HG03280 (cell line): ENCODE measurements around the gene ALOX15.
"Not testable (repeated sequence)": the region's sequence is repeated elsewhere in the genome, so short reads cannot be mapped to it uniquely, and the experiment has no call there.

Source experiments
- ATAC-seq: cut with Tn5 transposase; IDR thresholded peaks from one replicate; pipeline ENCODE4 v1.9.1; 2021; ENCODE audit warnings: mild to moderate bottlenecking, moderate library complexity; ENCODE audit not compliant: unreplicated experiment

ALOX15 gene

DNA sequence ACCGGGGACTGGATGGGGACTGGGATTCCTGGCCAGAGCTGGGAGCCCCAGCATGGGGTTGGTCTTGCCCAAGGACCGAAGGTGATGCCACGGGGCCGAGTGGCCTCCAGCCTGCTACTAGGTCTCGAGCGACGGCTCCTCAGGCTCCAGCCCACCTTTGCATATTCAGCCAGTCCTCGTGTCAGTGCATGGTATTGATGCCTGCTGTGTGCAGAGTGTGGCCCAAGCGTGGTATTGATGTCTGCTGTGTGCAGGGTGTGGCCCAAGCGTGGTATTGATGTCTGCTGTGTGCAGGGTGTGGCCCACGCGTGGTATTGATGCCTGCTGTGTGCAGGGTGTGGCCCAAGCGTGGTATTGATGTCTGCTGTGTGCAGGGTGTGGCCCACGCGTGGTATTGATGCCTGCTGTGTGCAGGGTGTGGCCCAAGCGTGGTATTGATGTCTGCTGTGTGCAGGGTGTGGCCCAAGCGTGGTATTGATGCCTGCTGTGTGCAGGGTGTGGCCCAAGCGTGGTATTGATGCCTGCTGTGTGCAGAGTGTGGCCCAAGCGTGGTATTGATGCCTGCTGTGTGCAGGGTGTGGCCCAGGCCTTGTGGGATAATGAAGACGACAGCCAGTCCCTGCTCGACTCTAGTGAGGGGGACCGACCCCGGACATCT is 45.7 kb downstream of the ALOX15 start:
- not testable (repeated sequence) for ATAC-seq

DNA sequence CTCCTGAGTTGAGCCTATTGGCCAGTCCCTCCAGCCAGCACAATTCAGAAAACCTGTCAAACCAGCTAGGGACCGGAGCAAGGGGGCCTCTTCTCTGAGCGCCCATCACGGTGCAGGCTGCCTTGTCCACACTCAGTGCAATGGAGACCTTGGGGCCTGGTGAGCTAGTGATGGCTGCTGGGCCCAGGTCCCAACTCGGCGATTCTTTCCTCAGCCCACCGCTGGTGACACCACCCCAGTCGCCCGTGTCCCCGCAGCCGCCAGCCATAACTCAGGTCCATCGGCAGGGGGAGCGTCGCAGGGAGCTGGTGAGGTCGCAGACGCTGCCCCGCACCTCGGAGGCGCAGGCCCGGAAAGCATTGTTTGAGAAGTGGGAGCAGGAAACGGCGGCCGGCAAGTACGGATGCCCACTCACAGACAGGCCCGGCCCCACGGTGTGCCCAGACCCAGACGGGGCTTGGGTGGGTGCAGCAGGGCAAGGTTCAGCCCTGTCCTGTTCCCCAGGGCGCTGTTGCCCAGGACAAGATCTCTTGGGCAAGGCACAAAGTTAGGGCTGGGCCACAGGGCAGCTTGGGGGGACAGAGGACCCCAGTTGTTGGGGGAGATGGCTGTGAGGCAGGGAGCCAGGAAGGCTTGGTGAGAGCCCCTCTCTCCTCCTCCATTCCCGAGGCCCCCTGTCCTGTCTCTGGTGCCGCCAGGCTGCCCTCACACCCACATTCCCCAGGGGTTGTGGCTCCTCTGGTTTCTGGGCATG is 46.4 kb downstream of the ALOX15 start:
- no peak for ATAC-seq

DNA sequence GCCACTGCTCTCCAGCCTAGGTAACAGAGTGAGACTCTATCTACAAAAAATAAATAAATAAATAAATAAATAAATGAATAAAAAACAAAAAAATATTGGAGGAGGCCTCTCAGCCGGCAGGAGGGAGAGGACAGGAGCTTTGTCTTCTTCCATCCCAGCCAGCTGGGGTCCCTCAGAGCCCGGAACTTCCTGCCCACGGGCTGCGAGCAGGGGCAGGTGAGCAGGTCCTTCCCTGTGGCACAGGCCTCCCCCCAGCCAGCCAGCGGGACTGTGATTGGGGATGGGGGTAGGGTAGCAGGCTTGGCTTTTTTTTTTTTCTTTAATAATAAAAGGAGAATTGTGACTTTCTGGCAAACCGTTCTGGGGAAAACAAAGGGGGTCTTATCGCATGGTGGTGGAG is 47.1 kb downstream of the ALOX15 start:
- no peak for ATAC-seq

DNA sequence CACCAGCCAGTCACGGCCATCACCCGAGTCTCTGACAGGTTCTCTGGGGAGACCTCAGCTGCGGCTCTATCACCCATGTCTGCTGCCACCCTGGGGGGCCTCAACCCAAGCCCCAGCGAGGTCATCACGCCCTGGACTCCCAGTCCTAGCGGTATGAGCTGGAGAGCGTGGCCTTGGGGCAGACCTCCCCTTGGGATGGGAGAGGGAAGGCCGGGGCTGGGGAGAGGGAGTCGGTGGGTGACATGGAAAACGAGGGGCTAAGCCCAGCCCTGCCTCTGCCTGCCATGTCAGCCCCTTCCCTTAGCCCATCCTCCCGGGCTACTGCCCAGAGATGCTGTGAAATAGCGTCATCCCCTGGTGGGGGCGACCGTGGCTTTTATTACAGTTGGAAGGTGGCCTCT is 48.5 kb downstream of the ALOX15 start:
- ATAC-seq: no peak

DNA sequence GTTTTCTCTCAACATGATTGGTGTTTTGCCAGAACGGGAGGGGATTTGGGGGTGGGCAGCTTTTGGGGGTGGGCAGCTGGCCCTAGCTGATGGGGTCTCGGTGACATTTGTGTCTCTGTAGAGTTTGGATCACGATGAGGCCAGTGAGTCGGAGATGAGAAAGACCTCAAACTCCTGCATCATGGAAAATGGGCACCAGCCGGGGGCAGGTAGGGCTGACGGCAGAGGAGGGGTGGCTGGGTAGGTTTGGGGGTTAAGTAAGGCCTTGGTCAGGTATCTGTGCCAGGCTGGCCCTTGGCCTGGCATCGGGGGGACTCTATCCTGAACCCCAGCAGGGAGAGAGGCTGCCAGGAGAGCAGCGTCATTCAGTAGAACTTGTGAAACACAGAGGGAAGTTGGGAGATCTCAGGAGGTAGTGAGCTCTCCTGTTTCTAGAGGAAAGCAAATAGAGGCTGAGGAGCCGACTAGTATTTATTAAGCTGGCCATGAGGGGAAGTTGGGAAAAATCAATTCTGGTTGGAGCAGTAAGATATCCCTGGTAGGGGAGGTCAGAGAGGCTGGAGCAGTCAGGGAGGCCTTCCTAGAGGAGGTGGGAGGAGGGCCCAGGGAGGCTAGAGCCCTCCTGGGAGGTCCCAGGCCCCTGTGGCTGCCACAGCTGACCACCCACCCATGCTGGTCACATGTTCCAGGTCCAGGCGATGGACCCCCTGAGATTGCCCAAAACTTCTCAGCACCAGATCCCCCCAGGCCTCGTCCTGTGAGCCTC is 49.1 kb downstream of the ALOX15 start:
- ATAC-seq: no peak

DNA sequence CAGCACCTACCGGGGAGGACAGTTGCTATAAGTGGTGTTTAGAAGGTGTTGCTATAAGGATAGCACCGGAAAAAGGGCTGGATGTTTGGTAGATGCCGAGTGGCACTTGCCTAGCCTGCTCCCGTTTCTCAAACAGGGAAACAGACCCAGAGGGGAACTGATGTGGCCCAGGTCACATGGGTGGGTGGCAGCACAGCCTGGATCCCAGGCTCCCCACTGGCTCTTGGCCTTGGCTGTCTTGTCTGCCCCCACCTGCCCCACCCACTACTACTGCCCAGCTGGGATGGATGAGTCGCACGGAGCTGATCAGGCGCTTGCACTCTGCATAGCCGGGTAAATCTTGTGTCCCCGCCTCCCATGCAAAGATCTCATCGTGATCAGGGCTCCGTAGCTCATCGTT is 49.9 kb downstream of the ALOX15 start:
- no peak for ATAC-seq

DNA sequence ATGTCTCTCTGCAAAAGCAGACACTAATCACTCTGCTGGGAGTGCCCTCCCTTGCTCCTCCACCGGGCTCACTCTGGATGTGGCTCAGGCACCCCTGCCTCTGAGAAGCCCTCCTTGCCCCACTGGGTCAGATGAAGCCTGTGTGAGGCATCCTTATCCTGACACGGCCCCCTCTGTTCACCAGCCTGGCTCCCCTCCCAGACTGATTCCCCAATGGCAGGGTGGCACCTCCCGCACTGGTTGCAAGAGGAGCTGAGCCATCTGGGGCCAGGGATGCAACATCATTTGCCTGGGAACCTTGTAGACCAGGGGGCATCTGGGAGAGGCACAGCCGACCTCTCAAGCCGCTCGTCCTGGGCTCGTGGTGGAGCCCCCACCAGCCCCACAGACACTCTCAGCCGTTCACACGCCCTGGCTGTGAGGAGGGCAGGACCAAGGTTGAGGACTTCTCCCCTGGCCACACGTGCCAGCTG is 50.5 kb downstream of the ALOX15 start:
- ATAC-seq: no peak

DNA sequence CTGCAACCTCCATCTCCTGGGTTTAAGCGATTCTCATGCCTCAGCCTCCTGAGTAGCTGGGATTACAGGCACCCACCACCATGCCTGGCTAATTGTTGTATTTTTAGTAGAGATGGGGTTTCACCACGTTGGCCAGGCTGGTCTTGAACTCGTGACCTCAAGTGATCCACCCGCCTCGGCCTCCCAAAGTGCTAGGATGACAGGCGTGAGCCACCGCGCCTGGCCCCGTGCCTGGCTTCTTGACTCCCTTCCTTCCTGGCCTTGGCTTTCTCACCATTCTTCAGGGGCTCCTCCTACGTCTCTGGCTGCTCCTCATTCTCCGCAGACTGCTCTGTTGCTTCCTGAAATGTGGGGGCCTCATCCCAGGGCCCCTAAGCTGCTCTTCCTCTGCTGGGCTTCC is 51.4 kb downstream of the ALOX15 start:
- ATAC-seq: not testable (repeated sequence)

DNA sequence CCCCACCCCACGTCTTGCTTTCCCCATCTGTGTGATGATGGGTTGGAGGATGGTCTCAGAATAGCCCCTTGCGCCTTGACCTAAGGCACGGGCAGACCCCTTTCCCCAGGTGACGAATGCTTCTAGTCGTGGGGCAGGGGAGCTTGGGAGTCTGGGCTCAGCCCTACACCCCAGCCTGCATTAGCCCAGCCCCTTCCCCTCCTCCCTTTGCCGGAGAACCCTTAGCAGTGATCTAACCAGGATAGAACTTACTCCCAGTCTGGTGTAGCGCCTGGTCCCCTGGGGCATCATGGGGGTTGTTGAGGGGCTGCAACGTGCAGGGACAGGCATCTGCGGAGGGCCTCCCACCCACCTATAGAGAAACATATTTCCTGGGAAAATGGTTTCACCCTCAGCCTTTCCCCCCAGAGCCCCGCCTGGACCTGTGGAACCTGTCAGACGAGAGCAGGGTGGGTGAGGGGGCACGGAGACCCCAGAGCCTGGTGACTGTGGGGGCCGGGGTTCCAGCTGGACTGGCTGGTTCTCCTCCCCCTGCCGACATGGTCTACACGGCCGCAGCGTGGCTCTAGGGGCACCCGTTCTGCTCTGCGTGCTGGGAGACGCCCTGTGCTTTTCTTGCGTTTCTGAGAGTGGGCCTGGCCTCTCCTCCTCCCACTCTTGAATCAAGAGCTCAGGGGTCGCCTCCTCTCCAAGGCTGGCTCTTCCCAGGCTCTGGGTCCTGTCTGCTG is 52.4 kb downstream of the ALOX15 start:
- ATAC-seq: no peak

DNA sequence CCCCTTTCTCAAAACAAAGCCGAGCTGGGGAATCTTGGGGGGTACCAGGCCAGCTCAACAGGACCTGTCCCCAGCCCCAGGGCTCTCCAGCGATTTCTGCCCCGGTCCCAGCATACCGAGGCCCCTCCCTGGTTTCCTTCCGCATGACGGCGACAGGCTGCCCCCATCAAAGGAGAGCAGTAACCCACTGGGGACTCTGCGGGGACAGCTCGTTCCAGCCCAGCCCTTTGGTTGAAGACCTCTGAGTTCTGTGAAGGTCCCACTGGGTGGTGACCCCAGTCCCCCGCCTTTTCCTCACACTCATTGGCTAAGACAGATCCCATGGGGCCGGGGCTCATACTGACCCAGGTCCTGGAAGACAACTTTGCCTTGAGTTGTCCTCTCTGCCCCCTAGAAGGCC is 53.1 kb downstream of the ALOX15 start:
- no peak for ATAC-seq

DNA sequence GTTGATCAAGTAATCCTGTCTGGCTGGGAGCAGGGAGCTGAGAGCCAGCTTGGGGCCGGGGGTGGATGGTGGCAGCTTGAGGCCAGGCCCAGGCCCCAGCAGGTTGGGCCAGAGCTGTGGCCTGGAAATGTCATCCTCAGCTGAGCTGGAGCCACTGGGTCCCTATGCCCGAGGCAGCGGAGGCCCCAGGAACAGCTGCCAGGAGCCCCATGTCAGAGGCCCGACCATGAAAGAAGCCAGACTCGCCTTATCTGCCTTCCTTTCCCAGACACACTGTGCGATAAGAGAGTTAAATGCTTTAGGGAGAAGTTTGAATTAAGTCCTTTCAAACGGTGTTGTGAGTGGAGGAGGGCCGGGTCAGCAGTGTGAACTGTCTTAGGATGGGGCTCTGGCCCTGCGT is 53.7 kb downstream of the ALOX15 start:
- ATAC-seq: no peak

DNA sequence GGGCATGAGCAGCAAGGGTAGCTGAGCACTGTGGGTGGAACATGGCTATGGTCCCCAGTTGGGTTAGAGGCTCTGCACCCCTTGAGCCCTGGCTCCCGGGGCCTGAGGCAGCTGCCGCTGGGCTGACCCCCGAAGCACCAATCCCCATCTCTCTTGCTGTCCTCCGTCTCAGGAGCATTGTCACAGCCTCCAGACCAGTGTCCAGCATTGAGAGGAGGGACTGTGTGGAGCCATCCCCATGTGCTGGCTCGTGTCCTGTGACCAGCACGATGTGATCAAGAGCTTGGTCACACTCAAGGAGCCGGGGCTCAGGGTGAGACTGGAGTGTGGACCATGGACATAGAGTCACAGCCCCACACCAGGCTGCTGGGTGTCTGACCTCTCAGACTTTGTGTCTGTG is 54.3 kb downstream of the ALOX15 start:
- no peak for ATAC-seq

DNA sequence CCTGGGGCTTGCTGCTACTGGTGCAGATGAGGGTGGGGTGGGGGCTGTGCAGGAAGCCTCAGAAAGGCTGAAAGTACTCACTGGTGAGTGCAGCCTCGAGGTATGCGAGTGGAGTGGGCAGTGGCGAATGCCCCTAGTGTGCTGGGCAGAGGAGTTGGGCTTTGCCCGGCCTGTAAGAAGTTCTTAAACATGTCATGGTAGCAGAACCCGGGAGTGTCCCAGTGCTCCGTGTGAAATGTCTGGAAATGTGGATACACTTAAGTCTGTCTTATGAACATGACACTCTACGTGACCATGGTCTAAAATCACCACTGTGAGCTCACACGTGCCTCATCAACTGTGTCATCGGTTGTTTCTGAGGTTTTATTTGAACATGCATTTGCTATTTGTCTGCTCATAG is 55.4 kb downstream of the ALOX15 start:
- ATAC-seq: no peak

DNA sequence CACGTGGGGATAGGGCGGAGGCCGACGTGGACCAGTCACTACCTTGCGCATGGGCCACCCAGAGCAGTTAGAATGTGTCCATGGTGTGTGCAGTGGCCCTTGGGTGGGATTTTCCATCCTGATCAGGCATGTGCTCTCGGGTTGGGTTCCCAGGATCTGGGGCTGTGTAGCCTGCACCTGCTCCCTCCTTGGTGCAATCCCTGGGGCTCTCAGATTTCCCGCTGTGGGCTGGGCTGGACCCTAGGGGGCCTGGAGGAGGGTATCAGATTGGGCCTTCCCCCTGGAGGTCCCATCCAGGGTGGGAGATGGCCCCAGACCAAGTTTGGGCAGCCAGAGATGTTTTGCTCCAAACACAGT is 55.9 kb downstream of the ALOX15 start:
- ATAC-seq: no peak

DNA sequence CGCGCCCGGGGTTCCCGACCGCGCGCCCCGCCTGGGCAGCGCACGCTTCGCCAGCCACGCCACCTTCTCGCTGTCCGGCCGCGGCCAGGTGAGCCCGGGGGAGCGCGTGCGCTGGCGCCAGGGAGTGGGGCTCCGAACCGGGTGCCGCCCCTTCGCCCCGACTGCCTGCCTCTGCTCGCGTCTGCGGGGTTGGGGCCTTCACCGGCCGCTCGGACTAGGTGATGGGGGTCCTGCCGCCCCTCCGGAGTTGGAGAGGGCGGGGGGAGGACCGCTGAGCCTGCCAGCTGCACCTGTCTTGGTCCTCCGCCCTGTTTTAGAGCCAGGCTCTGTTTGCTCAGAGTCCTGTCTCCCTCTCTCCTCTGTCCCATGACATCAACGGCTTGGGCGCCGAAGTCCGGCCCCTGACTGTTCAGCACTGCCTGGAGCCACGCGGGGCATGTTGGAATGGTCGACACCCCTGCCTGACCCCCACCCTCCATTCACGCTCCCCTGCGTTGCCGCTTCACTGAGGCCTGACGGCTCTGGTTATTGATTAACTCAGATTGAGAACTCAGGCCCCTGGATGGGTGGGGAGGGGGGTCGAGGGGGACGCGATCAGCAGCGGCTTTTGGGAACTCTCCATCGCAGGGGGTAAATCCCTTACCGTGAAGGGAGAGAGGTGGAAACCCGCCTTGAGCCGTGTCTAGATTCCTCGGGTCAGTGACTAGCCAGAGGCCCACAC is 56.4 kb downstream of the ALOX15 start:
- no peak for ATAC-seq

DNA sequence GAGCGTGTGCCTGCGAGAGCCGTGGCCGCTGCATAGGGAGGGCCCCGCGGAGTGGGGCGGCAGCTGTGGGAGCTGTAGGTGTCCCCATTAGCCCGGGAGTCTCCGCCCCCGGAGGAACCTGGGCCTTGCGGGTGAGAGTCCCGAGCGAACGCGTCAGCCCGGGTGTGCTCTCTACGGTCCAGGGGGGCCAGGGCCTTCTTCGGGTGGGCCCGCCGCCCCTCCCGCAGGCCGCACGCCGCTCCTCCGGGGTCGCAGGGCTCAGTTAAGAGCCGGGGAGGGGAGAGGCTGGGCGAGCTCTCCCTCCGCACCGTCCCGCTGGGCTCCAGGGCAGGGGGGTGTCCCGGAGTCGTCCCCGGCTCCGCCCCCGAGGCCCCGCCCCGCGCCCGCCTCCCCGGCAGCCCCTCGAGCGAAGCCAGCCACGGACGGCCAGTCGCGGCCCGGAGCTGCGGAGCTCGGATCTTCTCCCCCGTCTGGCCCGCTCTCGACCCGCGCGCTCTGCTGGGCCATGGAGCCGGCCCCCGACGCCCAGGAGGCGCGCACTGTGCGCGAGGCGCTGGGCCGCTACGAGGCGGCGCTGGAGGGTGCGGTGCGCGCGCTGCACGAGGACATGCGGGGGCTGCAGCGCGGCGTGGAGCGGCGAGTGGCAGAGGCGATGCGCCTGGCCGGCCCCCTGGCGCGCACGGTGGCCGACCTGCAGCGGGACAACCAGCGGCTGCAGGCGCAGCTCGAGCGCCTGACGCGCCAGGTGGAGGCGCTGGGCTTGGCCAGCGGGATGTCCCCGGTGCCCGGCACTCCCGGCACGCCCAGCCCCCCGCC is 57.2 kb downstream of the ALOX15 start, which contains the start of gene SMTNL2:
TSS of gene SMTNL2 (plus strand) at position 429 of the 816 bp plus-strand sequence. CDS start at position 506, 77 bp downstream.
- no peak for ATAC-seq

DNA sequence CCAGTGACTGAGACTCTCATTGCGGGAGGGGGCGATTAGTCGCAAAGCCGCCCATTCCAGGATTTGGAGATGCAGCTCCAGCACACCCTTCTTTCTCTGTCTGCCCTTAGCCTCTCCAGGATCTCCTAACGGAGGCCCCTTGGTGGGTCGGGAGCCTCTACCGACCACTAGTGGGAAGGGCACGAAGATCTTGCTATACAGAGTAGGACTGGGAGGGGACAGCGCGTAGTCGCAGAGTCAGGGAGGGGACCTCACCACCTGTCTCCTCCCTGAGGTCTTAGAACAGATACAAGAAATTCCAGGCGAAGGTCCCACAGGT is 57.7 kb downstream of the ALOX15 start:
- no peak for ATAC-seq

DNA sequence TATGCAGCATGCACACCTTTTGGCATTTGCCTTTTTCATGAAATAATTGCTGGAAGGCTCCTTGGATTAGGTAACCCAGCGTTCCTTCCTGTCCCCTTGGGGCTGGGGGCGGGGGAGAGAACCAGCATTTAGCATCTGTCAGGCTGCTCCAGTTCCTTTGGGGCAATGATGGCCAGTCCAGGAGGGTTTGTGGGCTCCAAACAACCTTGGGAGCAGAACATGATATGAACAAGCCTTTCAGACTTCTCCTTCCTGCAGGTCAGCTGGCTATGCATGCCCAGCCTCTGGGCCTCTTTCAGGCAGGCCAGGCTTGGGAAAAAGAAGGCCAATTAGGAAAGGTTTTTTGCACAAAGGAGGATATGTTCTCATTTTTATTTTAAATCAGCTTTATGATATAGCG is 58.3 kb downstream of the ALOX15 start:
- ATAC-seq: no peak

DNA sequence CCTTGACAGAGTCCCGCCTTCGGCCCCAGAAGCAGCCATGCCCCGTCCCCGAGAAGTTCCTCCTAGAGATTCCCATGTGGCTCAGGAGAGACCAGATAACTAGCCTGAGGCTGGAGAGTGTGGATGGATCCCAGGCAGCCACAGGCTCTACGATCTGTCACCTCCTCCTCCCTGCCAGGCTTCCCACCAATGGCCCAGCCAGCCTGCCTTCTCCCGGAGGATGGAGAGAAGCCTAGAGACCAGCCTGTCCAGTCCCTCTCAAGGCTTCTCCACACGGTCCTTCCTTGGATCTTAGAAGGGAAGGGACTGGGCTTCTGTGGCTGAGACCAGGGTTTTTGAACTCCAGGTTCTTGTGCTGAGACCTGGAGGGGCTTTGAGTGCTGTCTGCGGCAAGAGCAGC is 58.8 kb downstream of the ALOX15 start:
- ATAC-seq: no peak

DNA sequence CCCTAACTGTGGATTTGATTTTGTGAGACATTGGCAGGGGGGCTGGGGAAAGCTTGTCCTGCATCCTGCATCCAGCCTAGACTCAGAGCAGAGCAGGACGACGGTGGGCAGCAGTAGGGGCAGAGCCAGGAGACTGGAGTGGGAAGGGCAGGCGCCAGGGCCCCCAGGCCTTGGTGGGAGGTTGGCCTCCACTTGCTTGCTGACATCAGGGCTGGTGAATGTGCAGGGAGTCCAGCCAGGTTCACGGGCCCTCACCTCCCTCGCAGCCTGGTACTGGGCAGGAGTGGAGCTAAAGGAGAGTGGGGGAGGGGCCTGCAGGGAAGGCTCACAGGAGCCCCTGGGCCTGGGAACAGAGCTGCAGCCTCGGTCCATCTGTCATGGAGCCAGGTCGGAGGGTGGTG is 59.4 kb downstream of the ALOX15 start:
- ATAC-seq: no peak
